NCI-H446 (cell line): ENCODE data around the gene VTI1A.

ENCODE experiments used
- DNase-seq, 2 experiments: peaks; one replicate each; lab custom pipeline; 2025; lab: John Stamatoyannopoulos, UW

Gene VTI1A

DNA sequence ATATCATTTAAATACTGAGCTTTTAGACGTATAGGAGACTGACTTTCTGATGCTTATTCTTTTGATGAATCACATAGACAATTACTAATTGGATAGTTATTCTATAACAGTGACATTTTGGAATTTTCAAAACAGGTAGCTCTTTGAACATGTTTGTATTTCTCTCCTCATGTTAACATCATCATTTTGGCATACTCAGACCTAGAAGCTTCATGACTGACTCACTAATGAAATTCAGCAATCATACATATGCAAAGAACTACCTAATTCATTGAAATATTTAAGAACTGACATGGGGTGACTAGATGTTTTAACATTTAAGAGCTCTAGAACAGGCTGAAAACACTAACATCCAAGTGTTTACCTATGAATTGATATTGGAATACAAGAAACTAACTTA, 192.3 kb downstream of the VTI1A start:
- no peak for DNase-seq

DNA sequence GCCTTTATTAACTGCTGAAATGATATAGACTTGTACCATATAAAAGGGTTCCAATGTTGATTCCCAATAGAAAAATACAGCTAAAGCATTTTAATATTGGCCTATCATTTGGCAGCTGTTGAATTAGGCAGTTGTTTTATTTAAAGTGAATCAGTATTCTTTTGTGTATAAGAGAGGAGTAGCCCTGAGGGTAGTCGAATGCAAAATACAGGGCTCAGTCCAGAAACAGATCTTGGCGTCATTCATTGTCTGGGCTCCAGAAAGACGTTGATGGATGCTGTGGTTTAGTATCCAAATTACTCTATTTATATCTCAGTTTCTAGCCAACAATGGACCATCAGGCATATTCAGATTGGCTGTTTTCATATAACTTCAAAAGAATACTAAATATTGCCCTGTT, 193.6 kb downstream of the VTI1A start:
- DNase-seq = no peak

DNA sequence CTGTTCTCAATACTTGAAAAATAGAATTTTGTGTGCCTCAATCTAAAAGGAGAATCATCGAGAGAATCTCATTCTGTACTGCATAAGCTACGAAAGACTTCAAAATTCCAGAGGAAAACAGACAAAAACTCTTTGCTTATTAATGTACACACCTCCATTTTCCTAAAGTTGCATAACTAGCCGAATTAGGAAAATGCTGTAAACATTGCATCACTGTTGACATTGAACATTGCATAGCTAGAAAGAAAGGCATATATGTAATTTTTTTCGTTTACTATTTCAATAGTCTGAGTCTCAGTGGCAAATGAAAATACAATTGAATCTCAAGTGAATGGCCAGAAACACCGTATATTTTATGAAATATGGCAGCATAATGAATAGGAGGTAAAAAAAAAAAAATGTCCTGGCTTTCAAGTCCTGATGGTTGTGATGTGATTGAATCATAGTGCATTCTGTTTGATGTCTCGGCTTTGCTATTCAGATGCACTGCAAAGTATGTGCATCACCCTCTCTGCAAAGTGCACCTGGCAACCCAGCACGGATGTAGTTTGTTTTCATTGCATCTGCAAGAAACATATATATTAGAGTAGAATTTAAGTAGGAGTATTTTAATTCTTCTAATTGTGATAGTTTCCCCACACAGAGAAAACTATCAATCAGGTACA, 196.7 kb downstream of the VTI1A start:
- no peak for DNase-seq

DNA sequence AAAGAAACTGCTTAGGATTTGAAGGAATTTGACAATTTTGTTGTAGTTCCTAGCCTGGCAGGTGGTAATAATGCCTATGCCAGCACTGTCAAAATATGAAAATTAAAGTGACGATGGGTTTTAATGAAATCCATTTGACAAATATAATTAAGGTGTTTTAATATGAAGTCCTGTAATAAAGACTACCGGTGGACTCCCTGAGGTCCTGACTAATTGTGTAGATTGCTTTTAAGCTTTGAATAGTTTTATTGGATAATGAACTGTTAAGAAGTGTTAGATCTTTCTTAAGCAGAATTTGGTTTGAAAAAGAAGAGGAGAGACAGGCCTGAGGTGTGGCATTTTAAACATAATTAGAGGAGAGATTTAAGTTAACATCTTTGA, 197.2 kb downstream of the VTI1A start:
- DNase-seq = no peak

DNA sequence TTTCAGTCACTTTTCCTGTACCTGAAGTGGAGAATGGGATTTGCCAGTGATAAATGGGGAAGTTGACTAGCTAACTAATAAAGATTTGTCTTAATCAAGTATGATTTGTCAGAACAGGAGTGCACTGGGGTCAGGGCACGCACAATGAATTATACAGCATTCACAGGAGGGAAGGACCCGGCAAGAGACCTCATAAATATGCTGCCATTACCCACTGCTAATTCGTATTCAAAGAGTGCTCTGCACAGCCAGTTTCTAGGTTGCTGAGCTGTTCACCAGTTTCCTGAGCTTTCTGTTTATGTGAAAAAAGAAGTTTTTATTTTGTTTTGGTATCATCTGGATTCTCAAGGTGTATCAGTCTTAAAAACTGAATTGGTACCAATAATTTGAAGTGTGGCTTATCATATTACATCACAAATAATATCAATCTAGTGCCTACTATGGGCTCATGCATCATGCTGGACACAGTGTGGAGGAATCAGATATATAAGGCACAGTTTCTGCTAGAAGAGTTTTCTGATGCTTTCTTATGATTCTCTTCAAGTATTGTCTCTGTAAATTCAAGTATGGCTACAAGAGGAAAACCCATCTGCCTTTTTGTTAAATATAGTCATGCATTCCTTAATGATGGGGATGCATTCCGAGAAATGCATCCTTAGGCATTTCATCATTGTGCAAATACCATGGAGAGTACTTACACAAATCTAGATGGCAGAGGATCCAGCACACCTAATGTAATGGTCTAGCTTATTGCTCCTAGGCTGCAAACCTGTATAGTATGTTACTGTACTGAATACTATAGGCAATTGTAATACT, 202.2 kb downstream of the VTI1A start:
- DNase-seq = no peak

DNA sequence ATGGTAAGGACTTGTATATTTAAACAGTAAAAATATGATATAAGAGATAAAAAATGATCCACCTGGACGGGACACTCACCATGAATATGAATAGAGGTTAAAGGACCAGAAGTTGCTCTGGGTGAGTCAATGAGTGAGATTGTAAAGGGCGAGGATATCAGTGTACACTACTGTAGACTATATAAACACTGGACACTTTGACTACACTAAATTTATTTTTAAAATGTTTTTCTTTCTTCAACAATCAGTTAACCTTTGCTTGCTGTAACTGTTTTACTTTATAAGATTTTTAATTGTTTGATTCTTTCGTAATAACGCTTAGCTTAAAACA, 202.8 kb downstream of the VTI1A start:
- no peak for DNase-seq

DNA sequence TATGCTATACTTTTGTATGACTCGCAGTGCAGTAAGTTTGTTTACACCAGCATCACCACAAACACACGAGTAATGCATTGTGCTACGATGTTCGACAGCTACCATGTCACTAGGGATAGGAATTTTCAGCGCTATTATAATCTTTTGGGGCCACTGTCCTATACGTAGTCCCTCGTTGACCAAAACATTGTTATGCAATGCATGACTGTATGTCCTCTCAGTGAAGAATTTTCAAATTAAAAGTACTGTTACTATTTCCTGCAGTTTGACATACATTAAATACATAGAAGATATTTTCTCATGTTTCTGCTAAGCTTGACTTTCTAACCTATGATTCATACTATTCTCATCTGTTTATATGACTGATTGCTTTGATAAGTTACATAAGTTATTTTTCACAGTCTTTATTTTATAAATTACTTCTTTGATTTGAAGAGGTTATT, 203.6 kb downstream of the VTI1A start:
- no peak for DNase-seq

DNA sequence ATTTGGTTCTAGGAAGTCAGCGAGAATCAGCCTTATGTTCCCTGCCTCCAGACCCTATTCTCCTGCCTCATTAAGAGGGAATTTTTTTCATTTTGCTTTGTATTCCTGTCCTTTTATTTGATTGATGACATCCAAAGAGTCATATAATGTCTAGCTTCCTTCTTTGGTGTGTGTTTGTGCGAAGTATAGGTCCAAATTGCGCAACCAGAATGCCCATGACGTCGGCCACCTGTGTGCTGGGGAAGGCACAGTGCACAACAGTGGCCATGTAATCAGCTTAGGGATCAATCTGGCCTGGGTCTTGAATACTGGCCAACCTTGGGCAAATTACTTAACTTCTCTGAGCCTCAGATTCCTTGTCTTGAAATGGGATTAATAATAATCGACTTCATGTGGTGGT, 206.2 kb downstream of the VTI1A start:
- DNase-seq = no peak

DNA sequence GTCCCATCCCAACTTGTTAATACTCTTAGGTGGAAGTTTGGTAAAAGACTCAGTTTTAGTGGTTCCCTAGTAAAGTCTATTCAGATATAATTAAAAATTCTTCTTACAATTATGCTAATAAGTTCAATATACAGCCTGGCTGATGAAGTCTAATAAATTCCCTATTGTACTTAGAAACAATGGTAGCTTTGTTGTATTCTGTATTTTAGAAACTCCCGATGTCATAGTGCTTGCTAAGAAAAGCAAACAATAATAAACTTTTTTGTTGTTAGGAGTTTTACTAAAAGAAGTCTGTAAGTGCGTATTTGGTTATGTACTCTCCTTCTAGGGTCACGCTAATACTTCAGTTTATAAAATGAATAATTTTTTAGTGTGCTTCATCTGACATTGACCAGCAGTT, 206.8 kb downstream of the VTI1A start:
- DNase-seq = no peak

DNA sequence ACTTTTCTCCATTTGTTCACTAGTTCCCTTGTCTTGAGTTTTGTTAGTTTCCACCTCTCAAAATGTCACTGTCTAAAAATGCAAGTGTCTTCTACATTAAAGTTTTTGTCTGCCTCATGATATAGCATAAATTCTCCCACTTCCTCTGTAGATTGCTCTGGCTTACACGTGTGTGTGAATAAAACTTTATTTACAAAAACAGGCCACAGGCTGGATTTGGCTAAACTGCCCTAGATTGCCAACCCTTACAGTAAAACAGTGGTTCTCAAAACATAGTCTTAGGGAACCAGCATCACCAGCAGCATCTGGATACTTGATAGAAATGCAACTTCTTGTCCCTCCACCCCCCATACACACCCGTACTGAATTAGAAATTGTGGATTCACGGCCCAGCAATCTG, 207.8 kb downstream of the VTI1A start:
- DNase-seq = no peak

DNA sequence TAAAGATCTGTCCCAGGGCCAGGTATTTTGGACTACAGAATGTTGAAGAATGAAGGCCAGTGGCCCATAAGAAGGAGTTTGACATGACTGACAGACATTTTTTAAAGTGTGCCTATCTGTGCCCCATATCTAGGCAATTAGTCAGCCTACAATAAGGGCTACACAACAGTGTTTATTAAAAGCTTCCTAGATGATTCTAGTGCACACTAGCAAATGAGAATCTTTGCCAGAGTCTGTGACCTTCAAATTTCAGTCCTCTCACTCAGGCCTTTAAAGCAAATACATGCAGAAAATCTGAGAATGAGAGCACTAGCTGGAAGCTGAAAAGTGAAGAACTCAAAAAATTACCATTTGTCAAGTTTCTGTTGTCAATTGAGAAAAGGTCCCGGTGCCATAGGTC, 208.7 kb downstream of the VTI1A start:
- no peak for DNase-seq

DNA sequence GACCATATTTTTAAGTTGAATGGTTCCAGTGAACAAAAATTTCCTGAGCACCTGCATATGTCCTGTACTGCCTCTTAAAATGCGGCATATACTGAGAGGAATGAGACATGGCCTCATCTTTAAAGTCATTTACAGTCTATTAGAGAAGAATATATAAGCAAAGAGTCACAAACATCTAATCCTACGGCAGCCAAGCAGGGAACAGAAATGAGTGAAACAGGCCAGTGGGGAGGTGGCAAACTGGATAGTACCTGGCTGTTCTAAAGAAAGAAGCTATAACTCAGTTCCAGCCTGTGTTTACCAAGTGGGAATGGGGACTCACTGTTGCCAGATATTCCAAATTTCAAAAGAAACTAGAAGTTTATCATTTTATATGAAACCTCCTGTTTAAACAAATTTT, 211.4 kb downstream of the VTI1A start:
- no peak for DNase-seq

DNA sequence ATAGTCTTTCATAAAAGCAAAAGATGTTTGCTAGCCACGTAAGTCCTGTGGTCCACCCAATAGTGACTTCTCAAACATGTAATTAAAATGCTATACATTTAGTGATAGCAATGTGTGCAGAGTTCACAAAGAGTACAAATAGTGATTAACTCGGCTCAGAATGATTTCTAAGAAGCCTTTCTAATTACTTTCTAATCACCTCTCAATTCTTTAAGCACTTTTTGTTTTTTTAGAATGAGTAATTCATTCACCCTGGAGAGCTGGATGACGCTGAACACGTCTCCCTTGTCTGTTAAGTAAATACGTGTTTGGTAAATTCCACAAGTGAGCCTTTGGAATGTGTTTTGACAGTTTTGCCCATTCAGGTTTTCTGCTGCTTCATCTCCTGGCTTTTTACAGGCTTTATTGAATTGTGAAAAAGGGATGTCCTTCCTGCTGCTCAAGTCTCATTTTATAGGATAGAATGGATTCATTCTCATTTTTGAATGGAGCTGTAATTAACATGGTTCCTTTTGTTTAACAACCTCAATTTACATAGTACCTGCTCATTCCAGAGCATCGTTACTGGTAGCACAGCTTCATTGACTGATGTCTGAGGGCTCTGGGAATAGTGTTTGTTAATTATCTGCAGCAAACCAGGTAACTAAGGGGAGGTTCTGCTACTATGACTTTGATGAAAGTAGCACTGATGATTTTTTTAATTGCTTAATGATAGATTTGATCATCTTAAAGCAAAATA, 212.1 kb downstream of the VTI1A start:
- DNase-seq = no peak

DNA sequence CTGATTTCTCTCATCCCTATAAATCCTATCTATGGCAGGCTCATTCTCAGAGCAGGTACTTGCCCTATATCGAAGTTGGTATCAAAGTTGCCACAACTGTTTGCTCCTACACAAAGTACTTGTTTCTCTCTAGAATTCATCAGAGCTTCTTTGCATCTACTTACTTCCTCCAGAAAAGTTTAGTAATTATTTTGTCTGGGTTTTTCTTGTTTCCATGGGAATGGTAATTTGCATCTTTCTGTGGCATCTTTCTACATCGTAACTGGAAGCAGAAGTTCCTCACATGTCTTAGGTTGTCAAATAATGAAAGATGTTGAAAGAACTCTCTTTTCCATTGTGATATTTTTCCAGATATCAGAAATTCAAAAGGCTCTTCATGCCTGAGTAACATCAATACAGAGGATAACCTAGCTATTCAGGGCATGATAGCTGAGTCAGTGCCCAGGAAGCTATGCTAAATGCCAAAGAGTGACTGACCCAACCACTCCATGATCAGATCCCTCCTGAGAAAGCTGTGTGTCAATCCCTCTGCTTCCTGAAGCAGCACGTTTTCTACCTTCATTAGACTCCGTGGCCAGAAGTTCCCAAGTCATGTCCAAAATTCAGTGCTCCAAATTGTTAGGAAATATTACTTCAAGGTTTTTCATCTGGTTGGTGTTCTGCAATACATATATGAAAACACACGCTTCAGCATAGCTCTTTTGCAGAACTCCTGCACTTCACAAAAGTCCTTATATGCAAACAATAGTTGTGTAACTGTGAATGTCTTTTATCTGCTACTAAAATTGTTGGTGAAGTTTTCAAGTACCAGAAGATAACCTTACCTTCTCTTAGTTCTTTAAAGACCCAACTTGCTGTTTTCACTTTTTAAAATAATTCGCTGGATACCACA, 216.5 kb downstream of the VTI1A start:
- DNase-seq = no peak

DNA sequence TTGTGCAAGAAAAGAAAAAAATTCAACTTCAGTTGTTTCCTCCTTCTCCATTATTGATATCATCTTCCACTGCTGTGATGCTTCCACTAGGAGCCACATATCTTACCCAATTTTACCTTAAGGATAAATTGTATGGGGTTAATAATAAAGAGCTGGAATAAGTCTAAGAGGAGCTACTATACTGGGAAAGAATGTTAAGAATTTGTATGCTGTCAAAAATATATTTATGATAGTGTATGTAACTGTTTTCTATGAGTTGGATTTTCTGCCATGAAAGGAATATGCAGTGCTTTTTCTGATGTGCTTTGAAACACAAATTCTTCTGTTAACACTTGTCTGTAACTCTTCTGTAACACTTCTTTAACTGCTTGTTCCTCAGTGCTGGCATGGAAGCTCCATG, 219.1 kb downstream of the VTI1A start:
- DNase-seq = no peak

DNA sequence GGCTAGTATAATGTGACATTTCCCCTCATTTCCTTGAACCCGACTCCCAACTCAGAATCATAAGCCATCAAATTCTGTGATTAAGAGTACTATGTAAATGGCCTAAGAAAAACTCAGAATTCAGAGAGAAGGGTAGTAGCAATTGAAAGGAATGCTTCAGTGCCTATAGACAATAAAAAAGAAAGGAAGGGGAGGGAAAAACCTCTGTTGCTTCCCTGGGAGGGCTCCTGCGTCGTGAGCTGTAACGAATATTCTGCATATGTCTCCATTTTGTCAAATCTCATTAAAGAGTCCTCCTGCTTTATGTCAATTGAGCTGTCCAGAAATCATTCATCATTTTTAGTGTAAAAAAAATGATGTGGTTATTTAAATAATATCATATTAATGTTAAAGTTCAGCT, 223.0 kb downstream of the VTI1A start:
- DNase-seq = no peak

DNA sequence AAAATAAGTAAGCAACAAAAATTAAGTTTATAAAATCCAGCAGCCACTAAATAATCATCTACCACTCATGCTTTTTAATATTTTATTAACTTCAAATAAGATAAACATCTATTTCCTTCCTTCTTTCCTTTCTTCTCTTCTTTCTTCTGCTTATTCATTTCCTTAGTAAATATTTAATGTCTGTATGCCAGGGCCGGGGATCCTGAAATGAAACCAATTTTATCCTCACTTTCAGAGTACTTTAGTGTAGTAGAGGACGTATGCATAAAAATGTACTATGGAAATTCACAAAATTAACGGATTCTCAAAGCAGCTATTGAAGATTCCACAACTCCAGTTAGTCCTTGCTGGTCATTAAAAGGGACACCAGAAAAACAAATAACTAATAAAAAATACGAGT, 224.7 kb downstream of the VTI1A start:
- DNase-seq = no peak

DNA sequence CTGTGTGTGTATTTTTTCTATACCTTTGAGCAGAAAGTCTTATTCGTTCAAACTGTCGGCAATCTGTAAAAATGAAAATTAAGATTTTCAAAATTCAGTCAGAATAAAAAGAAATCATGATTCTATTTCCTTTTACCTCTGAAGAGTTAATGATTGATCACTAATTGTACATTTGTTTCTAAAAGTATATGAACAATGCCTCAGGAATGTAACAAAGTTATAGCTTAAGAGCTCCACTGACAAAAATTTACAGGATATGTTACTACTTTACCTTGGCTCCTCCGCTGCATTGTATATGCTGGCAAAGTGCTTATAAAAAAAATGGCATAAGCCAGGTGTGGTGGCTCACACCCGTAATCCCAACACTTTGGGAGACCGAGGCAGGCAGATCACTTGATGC, 225.7 kb downstream of the VTI1A start:
- DNase-seq = no peak

DNA sequence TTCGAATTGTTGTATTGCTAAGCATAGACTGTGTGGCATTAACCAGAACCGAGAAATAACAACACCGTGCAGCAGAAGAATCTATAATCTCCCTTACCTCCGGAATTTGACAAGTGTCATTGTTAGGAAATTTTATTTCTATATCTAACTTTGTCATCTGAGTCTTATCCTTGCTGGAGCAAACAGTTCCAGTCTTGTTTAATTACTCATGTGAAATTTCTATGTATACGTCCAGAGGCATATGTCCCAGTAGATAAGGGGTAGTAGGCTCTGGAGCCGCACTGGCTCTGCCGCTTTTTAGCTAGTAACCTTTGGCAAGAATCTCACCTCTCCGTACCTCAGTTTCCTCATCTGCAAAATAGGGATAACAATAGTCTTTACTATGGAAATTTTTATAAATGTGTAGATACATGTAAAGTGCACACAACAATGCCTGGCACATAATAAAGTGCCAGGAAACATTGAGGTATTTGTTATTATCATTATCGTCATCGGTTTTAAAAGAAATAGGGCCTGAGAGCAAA, 228.6 kb downstream of the VTI1A start:
- DNase-seq = no peak

DNA sequence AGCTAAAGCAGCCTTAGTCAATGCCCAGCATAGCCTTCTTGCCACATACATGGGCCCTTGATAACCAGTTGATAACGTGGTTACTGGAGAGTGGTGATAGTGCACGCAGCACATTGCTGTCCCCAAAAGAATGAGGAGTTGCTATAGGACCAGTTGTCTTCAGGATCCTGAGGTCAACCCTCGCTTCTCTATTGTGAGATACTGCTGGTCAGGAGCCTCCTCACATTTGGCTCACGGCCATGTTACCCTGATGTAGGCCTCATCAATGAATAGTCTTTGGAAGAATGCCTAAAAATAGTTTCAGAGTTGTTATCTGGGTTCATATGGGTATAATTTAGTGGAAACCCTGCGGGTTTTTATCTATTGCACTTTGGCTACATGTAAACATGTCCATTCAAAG, 230.7 kb downstream of the VTI1A start:
- peak in 1 of 2 experiments; percentile 1 for DNase-seq

DNA sequence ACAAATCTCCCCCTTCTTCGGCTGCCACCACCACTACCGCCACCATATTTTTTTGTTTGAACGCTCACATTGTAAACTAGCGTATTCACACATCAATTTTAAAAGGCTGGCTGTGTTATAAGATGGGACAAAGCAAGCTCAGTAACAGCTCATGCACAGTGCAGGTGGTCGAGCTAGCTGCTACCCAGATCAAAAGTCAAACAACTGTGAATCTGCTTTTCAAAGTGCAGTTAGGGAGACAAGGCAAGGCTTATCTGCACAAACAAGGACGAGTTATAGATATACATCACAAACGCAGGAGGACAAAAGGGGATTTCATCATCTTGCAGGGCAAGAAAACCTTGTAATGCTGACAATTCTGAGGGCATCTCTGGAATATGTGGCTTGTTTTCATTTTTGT, 231.6 kb downstream of the VTI1A start:
- no peak for DNase-seq

DNA sequence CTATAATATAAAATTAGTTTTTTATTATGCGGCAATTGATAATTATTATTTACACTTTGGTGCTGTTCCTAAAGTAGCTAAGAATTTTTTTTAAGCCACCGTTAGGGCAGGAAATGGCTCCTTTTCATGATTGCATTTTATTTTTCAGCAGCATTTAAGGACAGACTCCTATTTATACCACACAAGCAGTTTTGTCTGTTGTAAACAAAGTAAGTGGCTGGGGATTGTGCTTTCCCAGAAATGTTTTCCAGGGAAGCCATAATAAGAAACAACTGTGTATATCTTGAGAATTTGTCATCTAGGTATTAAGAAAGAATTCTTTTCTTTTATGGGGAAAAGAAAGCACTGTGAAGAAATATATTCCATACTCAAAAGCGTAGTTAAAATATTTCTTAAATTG, 232.0 kb downstream of the VTI1A start:
- no peak for DNase-seq
